Neuronal stem cell (in vitro differentiated cells): ENCODE data around the gene BANF1.
A peak's percentile ranks its signal among the peaks of the same experiment; 100 is the strongest.

Experiments
- DNase-seq: peaks from one replicate; pipeline ENCODE4 v3.0.0-alpha.2; 2013; ENCODE audit warnings: low spot score
- H2AFZ ChIP-seq: one replicate; pipeline ENCODE4 v1.6.1; 2013; ENCODE audit warnings: mild to moderate bottlenecking, low read length, inconsistent platforms
- H2AK5ac ChIP-seq: 2 replicates; pipeline ENCODE4 v1.6.1; 2013; ENCODE audit warnings: low read depth, mild to moderate bottlenecking, inconsistent platforms, low read length, moderate library complexity, mixed read lengths
- H2BK120ac ChIP-seq: 2 replicates; pipeline ENCODE4 v1.6.1; 2013; ENCODE audit warnings: low read depth, mild to moderate bottlenecking, inconsistent platforms, low read length, moderate library complexity, mixed read lengths
- H2BK12ac ChIP-seq: one replicate; pipeline ENCODE4 v1.6.1; 2013; ENCODE audit warnings: low read length, inconsistent platforms
- H2BK15ac ChIP-seq: 2 replicates; pipeline ENCODE4 v1.6.1; 2013; ENCODE audit warnings: mild to moderate bottlenecking, low read length, inconsistent platforms, mixed read lengths
- H2BK5ac ChIP-seq: one replicate; pipeline ENCODE4 v1.6.1; 2013; ENCODE audit warnings: inconsistent platforms, mild to moderate bottlenecking, low read length, moderate library complexity
- H3K14ac ChIP-seq: one replicate; pipeline ENCODE4 v1.6.1; 2013; ENCODE audit warnings: low read length, inconsistent platforms
- H3K18ac ChIP-seq: 2 replicates; pipeline ENCODE4 v1.6.1; 2013; ENCODE audit warnings: low read length, inconsistent platforms
- H3K23ac ChIP-seq: 2 replicates; pipeline ENCODE4 v1.6.1; 2013; ENCODE audit warnings: low read depth, mild to moderate bottlenecking, mixed read lengths, low read length, inconsistent platforms; ENCODE audit not compliant: poor library complexity
- H3K27ac ChIP-seq: replicated peaks from 3 replicates; pipeline ENCODE4 v1.5.1; 2013; ENCODE audit warnings: low read length, inconsistent platforms
- H3K27me3 ChIP-seq, 3 experiments: 2 replicates each; pipeline ENCODE4 v1.6.1; 2013; ENCODE audit warnings: low read length in 3 of 3, mild to moderate bottlenecking in 2 of 3, inconsistent platforms in 1 of 3, low read depth in 1 of 3, mixed read lengths in 1 of 3, moderate library complexity in 1 of 3; ENCODE audit not compliant: control insufficient read depth in 3 of 3, insufficient read depth in 3 of 3
- H3K36me3 ChIP-seq, 2 donors: replicated peaks in 1 of 2; 2 replicates each; pipeline ENCODE4 v1.6.1; 2013; ENCODE audit warnings: low read length in 2 of 2; ENCODE audit not compliant: control insufficient read depth in 2 of 2, insufficient read depth in 2 of 2
- H3K4ac ChIP-seq: 2 replicates; pipeline ENCODE4 v1.6.1; 2013; ENCODE audit warnings: inconsistent platforms, mild to moderate bottlenecking, low read length, moderate library complexity
- H3K4me1 ChIP-seq, 2 donors: 1 replicate in 1 of 2; 2 replicates in 1 of 2; pipeline ENCODE4 v1.6.1; 2013; ENCODE audit warnings: low read length in 2 of 2, low read depth in 1 of 2; ENCODE audit not compliant: control insufficient read depth in 2 of 2, insufficient read depth in 1 of 2
- H3K4me2 ChIP-seq: one replicate; pipeline ENCODE4 v1.6.1; 2013; ENCODE audit warnings: mild to moderate bottlenecking, low read length, inconsistent platforms; ENCODE audit not compliant: insufficient read depth, poor library complexity, severe bottlenecking
- H3K4me3 ChIP-seq, 2 donors: 2 replicates each; pipeline ENCODE4 v1.5.1; 2013; ENCODE audit warnings: low read length in 2 of 2, mild to moderate bottlenecking in 2 of 2, inconsistent platforms in 1 of 2, moderate library complexity in 1 of 2
- H3K79me1 ChIP-seq: one replicate; pipeline ENCODE4 v1.6.1; 2013; ENCODE audit warnings: low read depth, mild to moderate bottlenecking, inconsistent platforms, low read length, moderate library complexity
- H3K9ac ChIP-seq: one replicate; pipeline ENCODE4 v1.6.1; 2013; ENCODE audit warnings: mild to moderate bottlenecking, low read depth, low read length, inconsistent platforms; ENCODE audit not compliant: poor library complexity
- H3K9me3 ChIP-seq, 2 donors: replicated peaks in 1 of 2; 2 replicates each; pipeline versions ENCODE3 to v1.6.1; 2013; ENCODE audit warnings: low read length in 2 of 2, mild to moderate bottlenecking in 2 of 2, inconsistent platforms in 1 of 2, low read depth in 1 of 2, mixed read lengths in 1 of 2, moderate library complexity in 1 of 2; ENCODE audit not compliant: control insufficient read depth in 2 of 2, insufficient read depth in 1 of 2
- H4K8ac ChIP-seq: one replicate; pipeline ENCODE4 v1.6.1; 2013; ENCODE audit warnings: low read depth, mild to moderate bottlenecking, inconsistent platforms, low read length, moderate library complexity
- H4K91ac ChIP-seq: one replicate; pipeline ENCODE4 v1.6.1; 2013; ENCODE audit warnings: low read length, low read depth, mild to moderate bottlenecking, inconsistent platforms; ENCODE audit not compliant: poor library complexity
- WGBS, 2 donors: extraction: QIAGEN DNeasy Blood & Tissue Kit; methylation state at CpG; one replicate each; pipeline ENCODE4 v1.1.7; 2013; ENCODE audit warnings: missing lambda C conversion rate in 2 of 2, mixed read lengths in 1 of 2; ENCODE audit not compliant: insufficient read length in 2 of 2, insufficient replicate concordance in 1 of 2; ENCODE audit errors: extremely low coverage in 2 of 2; 5-methylcytosine and 5-hydroxymethylcytosine counted together

BANF1 gene

GRCh38 chr11:65968600-65969482, 33.5 kb upstream of the BANF1 start:
- DNase-seq, result no peak
- no peak overlapping the region for H3K27ac ChIP-seq
- no peaks in the 10 kb centered on the region for H3K4me1 ChIP-seq
- no peak overlapping the region for H2BK5ac ChIP-seq
- H2AFZ ChIP-seq, result no peak overlapping the region
- no peak overlapping the region for H3K4me2 ChIP-seq
- no peak overlapping the region for H3K4me3 ChIP-seq
- no peak overlapping the region for H2BK15ac ChIP-seq
- peaks cover 4% of the 10 kb centered on the region for H3K79me1 ChIP-seq
- H3K14ac ChIP-seq, result no peak overlapping the region
- no peak overlapping the region for H4K91ac ChIP-seq
- peaks cover 54 to 90% of the 10 kb centered on the region in 2 donors for H3K36me3 ChIP-seq
- H3K4ac ChIP-seq, result no peak overlapping the region
- no peak overlapping the region for H3K23ac ChIP-seq
- no peak overlapping the region for H3K18ac ChIP-seq
- H2BK12ac ChIP-seq, result no peak overlapping the region
- H3K9me3 ChIP-seq, result peaks cover 0 to 3% of the 10 kb centered on the region in 2 donors
- no peak overlapping the region for H2BK120ac ChIP-seq
- no peak overlapping the region for H2AK5ac ChIP-seq
- H3K27me3 ChIP-seq, result no peaks in the 10 kb centered on the region
- WGBS, 2 donors, result no CpG with 5 or more reads among the region's 15 CpGs
- H3K9ac ChIP-seq, result no peak overlapping the region
- H4K8ac ChIP-seq, result no peak overlapping the region

- no peak overlapping the region for H2AFZ ChIP-seq
- H2BK5ac ChIP-seq, result no peak overlapping the region
- H3K9ac ChIP-seq, result no peak overlapping the region
- no peak overlapping the region for H3K4me2 ChIP-seq
- no peak overlapping the region for H2AK5ac ChIP-seq
- DNase-seq, result no peak
- H3K23ac ChIP-seq, result no peak overlapping the region
- H4K8ac ChIP-seq, result no peak overlapping the region
- no peak overlapping the region for H3K18ac ChIP-seq
- H3K36me3 ChIP-seq, result peaks cover 40 to 80% of the 10 kb centered on the region in 2 donors
- no peak overlapping the region for H2BK12ac ChIP-seq
- no peak overlapping the region for H2BK120ac ChIP-seq
- no peak overlapping the region for H3K4ac ChIP-seq
- H3K9me3 ChIP-seq, result peaks cover 0 to 3% of the 10 kb centered on the region in 2 donors
- WGBS, 2 donors, result no CpG with 5 or more reads among the region's 8 CpGs
- H3K4me1 ChIP-seq, result no peaks in the 10 kb centered on the region
- H3K4me3 ChIP-seq, result no peak overlapping the region
- no peak overlapping the region for H3K27ac ChIP-seq
- no peak overlapping the region for H4K91ac ChIP-seq
- H3K14ac ChIP-seq, result no peak overlapping the region
- no peak overlapping the region for H2BK15ac ChIP-seq
- H3K27me3 ChIP-seq, result no peaks in the 10 kb centered on the region
- H3K79me1 ChIP-seq, result no peaks in the 10 kb centered on the region
These were observed 30.2 kb upstream of the BANF1 start for GRCh38 chr11:65972116-65972515.

GRCh38 chr11:65973439-65974110, 28.7 kb upstream of the BANF1 start:
- no peak overlapping the region for H2BK5ac ChIP-seq
- H3K4me2 ChIP-seq, result no peak overlapping the region
- no peak overlapping the region for H3K18ac ChIP-seq
- H3K23ac ChIP-seq, result no peak overlapping the region
- H2AFZ ChIP-seq, result no peak overlapping the region
- DNase-seq, result no peak
- no peak overlapping the region for H3K4ac ChIP-seq
- H3K9ac ChIP-seq, result no peak overlapping the region
- no peak overlapping the region for H4K91ac ChIP-seq
- no peaks in the 10 kb centered on the region for H3K27me3 ChIP-seq
- no peaks in the 10 kb centered on the region for H3K79me1 ChIP-seq
- no peak overlapping the region for H4K8ac ChIP-seq
- H2BK12ac ChIP-seq, result no peak overlapping the region
- no peak overlapping the region for H3K14ac ChIP-seq
- H3K4me3 ChIP-seq, result no peak overlapping the region
- peaks cover 39 to 80% of the 10 kb centered on the region in 2 donors for H3K36me3 ChIP-seq
- H2AK5ac ChIP-seq, result no peak overlapping the region
- H3K9me3 ChIP-seq, result peaks cover 0 to 3% of the 10 kb centered on the region in 2 donors
- H3K4me1 ChIP-seq, result no peaks in the 10 kb centered on the region
- H2BK120ac ChIP-seq, result no peak overlapping the region
- H3K27ac ChIP-seq, result no peak overlapping the region
- H2BK15ac ChIP-seq, result no peak overlapping the region
- no CpG with 5 or more reads among the region's 13 CpGs for WGBS, 2 donors

GRCh38 chr11:65975771-65976170, 26.5 kb upstream of the BANF1 start:
- Histone ChIP-seq H2AK5ac (no peak overlapping the region), H3K4me1 (no peaks in the 10 kb centered on the region), H2BK120ac (no peak overlapping the region), H3K27me3 (no peaks in the 10 kb centered on the region), H3K9me3 (peaks cover 0 to 3% of the 10 kb centered on the region in 2 donors), H3K4ac (no peak overlapping the region), H3K18ac (no peak overlapping the region), H4K8ac (peak overlapping the region; percentile 43), H2AFZ (no peak overlapping the region), H4K91ac (no peak overlapping the region), H3K23ac (no peak overlapping the region), H3K27ac (no peak overlapping the region), H3K9ac (no peak overlapping the region), H3K79me1 (no peaks in the 10 kb centered on the region), H2BK12ac (no peak overlapping the region), H3K14ac (no peak overlapping the region), H3K4me3 (no peak overlapping the region), H2BK15ac (no peak overlapping the region), H2BK5ac (no peak overlapping the region), H3K4me2 (no peak overlapping the region), H3K36me3 (peaks cover 38 to 76% of the 10 kb centered on the region in 2 donors)
- no CpG with 5 or more reads among the region's 9 CpGs for WGBS, 2 donors
- no peak for DNase-seq
